ENCODE results near the gene C1orf174.

The C1orf174 gene

GRCh38 chr1:3908886-3909517 is 8.9 kb upstream of the C1orf174 start:
- DNase-seq = no peak

- DNase-seq = no peak
Measured at GRCh38 chr1:3907621-3908165, 7.6 kb upstream of the C1orf174 start.

- peak; percentile 49 to 52 for DNase-seq
Measured at GRCh38 chr1:3907031-3907534, 7.0 kb upstream of the C1orf174 start.

- no peak for DNase-seq
Measured at GRCh38 chr1:3906672-3907020, 6.6 kb upstream of the C1orf174 start.

- no peak for DNase-seq
Measured at GRCh38 chr1:3905953-3906671, 6.0 kb upstream of the C1orf174 start.

GRCh38 chr1:3905266-3905952 is 5.3 kb upstream of the C1orf174 start:
- DNase-seq = no peak

- no peak for DNase-seq
Measured at GRCh38 chr1:3904843-3905185, 4.7 kb upstream of the C1orf174 start.

- DNase-seq = no peak
Measured at GRCh38 chr1:3904006-3904842, 4.2 kb upstream of the C1orf174 start.

- DNase-seq = no peak
Measured at GRCh38 chr1:3903141-3904005, 3.3 kb upstream of the C1orf174 start.

- no peak for DNase-seq
Measured at GRCh38 chr1:3902571-3903091, 2.6 kb upstream of the C1orf174 start.

GRCh38 chr1:3902111-3902511 is 2.0 kb upstream of the C1orf174 start:
- no peak for DNase-seq

- DNase-seq = peak; percentile 80 to 87
Measured at GRCh38 chr1:3900969-3901529, 977 bp upstream of the C1orf174 start.

- no peak for DNase-seq
Measured at GRCh38 chr1:3899754-3900149, 320 bp downstream of the C1orf174 start.

- DNase-seq = peak; percentile 33 to 52
Measured at GRCh38 chr1:3898994-3899753, 898 bp downstream of the C1orf174 start.

GRCh38 chr1:3898475-3898735 is 1.7 kb downstream of the C1orf174 start:
- DNase-seq = no peak

- DNase-seq = no peak
Measured at GRCh38 chr1:3896396-3897000, 3.6 kb downstream of the C1orf174 start.

GRCh38 chr1:3895951-3896325 is 4.1 kb downstream of the C1orf174 start:
- DNase-seq = no peak

- DNase-seq = no peak
Measured at GRCh38 chr1:3895279-3895950, 4.7 kb downstream of the C1orf174 start.

GRCh38 chr1:3894626-3895278 is 5.3 kb downstream of the C1orf174 start:
- DNase-seq = no peak

Data from Kasumi-1 (cell line).